Aorta (tissue), 5 donors: Measurements from ENCODE around the gene LSM11. TPM values are rescaled to one million over a fixed set of nuclear protein-coding genes. Genes with fewer than 3 reads are reported as not detected.
"Not testable (repeated sequence)": the region's sequence is repeated elsewhere in the genome, so short reads cannot be mapped to it uniquely, and the experiment has no call there.

Experiments
- ATAC-seq: fragments of 200-7000 bp; cut with Tn5 transposase; one replicate; pipeline ENCODE4 v1.9.1; 2022; ENCODE audit warnings: moderate library complexity; ENCODE audit not compliant: low FRiP score
- DNase-seq, 2 donors: peaks; one replicate each; pipeline ENCODE4 v3.0.0-alpha.2; 2020
- H3K27ac ChIP-seq, 2 donors: one replicate each; pipeline ENCODE4 v1.5.1; 2013; ENCODE audit warnings: low read length in 2 of 2, mild to moderate bottlenecking in 2 of 2, moderate library complexity in 2 of 2, control low read depth in 1 of 2, inconsistent platforms in 1 of 2, low read depth in 1 of 2
- H3K27me3 ChIP-seq, 2 donors: one replicate each; pipeline ENCODE4 v1.6.1; 2013; ENCODE audit warnings: control low read depth in 1 of 2, low read length in 1 of 2, mild to moderate bottlenecking in 1 of 2, moderate library complexity in 1 of 2; ENCODE audit not compliant: insufficient read depth in 2 of 2, control insufficient read depth in 1 of 2
- H3K36me3 ChIP-seq, 2 donors: one replicate each; pipeline ENCODE4 v1.6.1; 2013; ENCODE audit warnings: control low read depth in 1 of 2, low read length in 1 of 2, mild to moderate bottlenecking in 1 of 2; ENCODE audit not compliant: insufficient read depth in 2 of 2, control insufficient read depth in 1 of 2
- H3K4me1 ChIP-seq, 2 donors: one replicate each; pipeline ENCODE4 v1.6.1; 2013; ENCODE audit warnings: low read length in 2 of 2, control low read depth in 1 of 2, mild to moderate bottlenecking in 1 of 2, moderate library complexity in 1 of 2; ENCODE audit not compliant: insufficient read depth in 2 of 2, control insufficient read depth in 1 of 2
- H3K4me3 ChIP-seq, 2 donors: one replicate each; pipeline ENCODE4 v1.5.1; 2013; ENCODE audit warnings: low read length in 2 of 2, control low read depth in 1 of 2, mild to moderate bottlenecking in 1 of 2
- H3K9me3 ChIP-seq: one replicate; pipeline ENCODE4 v1.6.1; 2013; ENCODE audit warnings: mild to moderate bottlenecking, low read length; ENCODE audit not compliant: control insufficient read depth
- WGBS, 2 donors: extraction: QIAGEN DNeasy Blood & Tissue Kit; methylation state at CpG; one replicate each; pipeline ENCODE4 v1.1.7; 2013; 5-methylcytosine and 5-hydroxymethylcytosine counted together
- intact Hi-C, 2 donors: fragments of 100-400 bp; cut with DNase I; formaldehyde crosslinking; loops; one replicate each; pipeline versions ENCODE4 v1.14.2 to v1.15.0; 2022
- polyA plus RNA-seq, 2 donors: library from polyadenylated mRNA; stranded (reverse); fragments of 200-250 nt; gene quantifications; one replicate each; pipeline ENCODE4 v1.2.3, GENCODE V29; 2013
- total RNA-seq, 2 donors: library from RNA; stranded (reverse); fragmentation: NEBNext Ultra II Directional; extraction: Animal tissue kit (Norgen Biotek cat#: 25700); gene quantifications; one replicate each; pipeline ENCODE4 v1.2.1, GENCODE V29; 2021
- donor health status: healthy with polysubstance abuse.
- donor health status: Bipolar disorder and iron deficiency.
- donor health status: DM: no; HTN: no; CAD: no.
- donor health status: DM: no; HTN: no; CAD: no.
- donor health status: DM: yes; HTN: yes; CAD: no.

LSM11 gene
- total and polyA plus RNA-seq, 4 donors: 1.9 to 5.9 (median 4.0) TPM

- Histone ChIP-seq H3K27ac (no peak overlapping the region), H3K36me3 (no peaks in the 10 kb centered on the region), H3K4me1 (no peaks in the 10 kb centered on the region), H3K9me3 (no peaks in the 10 kb centered on the region), H3K4me3 (no peak overlapping the region), H3K27me3 (no peaks in the 10 kb centered on the region)
- ATAC-seq (no peak), DNase-seq (no peak)
- 2 to 5% methylated on average over 2 of the region's 2 CpGs for WGBS, 2 donors
- intact Hi-C loops: loop anchor here in 1 of 2 donors (10.0 kb wide), 2 partner anchors 196 to 386 kb away; no protein-coding TSS in a partner anchor
Observed at GRCh38 chr5:157710882-157711281, 32.6 kb upstream of the LSM11 start.

- Histone ChIP-seq H3K36me3 (no peaks in the 10 kb centered on the region), H3K9me3 (no peaks in the 10 kb centered on the region), H3K27ac (no peak overlapping the region), H3K4me3 (no peak overlapping the region), H3K27me3 (no peaks in the 10 kb centered on the region), H3K4me1 (no peaks in the 10 kb centered on the region)
- WGBS, 2 donors: 87 to 90% methylated on average over 4 of the region's 4 CpGs
- intact Hi-C loops: loop anchor here in 1 of 2 donors (10.0 kb wide), 2 partner anchors 199 to 389 kb away; no protein-coding TSS in a partner anchor
- no peak for DNase-seq
- ATAC-seq: no peak
Observed at GRCh38 chr5:157713830-157714595, 29.5 kb upstream of the LSM11 start.

DNA sequence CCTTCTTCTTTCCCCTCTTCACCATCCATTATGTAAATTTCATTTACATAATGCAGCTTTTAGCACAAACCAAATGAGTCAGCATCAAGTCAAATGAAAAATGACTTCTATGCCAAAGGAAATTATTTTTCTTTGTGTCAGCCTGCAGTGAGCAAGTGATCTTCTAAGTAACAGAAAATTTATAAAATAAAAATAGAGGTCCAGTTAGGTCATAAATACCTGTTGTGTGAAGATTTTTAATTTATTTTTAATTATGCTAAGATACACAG is 29.0 kb upstream of the LSM11 start:
- Histone ChIP-seq H3K27ac (no peak overlapping the region), H3K9me3 (no peaks in the 10 kb centered on the region), H3K36me3 (no peaks in the 10 kb centered on the region), H3K4me1 (no peaks in the 10 kb centered on the region), H3K4me3 (no peak overlapping the region), H3K27me3 (no peaks in the 10 kb centered on the region)
- no peak for ATAC-seq
- DNase-seq: no peak
- intact Hi-C loops: loop anchor here in 1 of 2 donors (10.0 kb wide), 2 partner anchors 200 to 390 kb away; no protein-coding TSS in a partner anchor

DNA sequence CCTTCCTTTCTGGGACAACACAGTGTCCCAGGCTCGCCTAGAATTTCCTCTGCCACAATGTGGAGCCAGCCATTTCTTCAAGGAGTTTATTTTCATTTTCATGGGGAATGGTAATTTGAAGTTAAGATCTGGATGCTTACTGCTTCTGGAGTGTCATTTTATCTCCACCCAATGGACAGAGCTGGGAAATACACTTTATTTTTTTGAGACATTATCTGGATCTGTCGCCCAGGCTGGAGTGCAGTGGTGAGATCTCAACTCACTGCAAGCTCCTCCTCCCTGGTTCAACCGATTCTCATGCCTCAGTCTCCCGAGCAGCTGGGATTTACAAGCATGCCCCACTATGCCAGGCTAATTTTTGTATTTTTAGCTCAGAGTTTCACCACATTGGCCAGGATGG is 25.0 kb upstream of the LSM11 start:
- H3K9me3 ChIP-seq: no peaks in the 10 kb centered on the region
- DNase-seq: no peak
- H3K27me3 ChIP-seq: no peaks in the 10 kb centered on the region
- H3K4me3 ChIP-seq: no peak overlapping the region
- intact Hi-C loops: loop anchor here (5.0 to 10.0 kb wide), 4 partner anchors 204 to 394 kb away; no protein-coding TSS in a partner anchor
- H3K27ac ChIP-seq: no peak overlapping the region
- 0 to 2% methylated on average over 4 of the region's 4 CpGs for WGBS, 2 donors
- no peaks in the 10 kb centered on the region for H3K36me3 ChIP-seq
- peak; percentile 89 for ATAC-seq
- H3K4me1 ChIP-seq: no peaks in the 10 kb centered on the region

DNA sequence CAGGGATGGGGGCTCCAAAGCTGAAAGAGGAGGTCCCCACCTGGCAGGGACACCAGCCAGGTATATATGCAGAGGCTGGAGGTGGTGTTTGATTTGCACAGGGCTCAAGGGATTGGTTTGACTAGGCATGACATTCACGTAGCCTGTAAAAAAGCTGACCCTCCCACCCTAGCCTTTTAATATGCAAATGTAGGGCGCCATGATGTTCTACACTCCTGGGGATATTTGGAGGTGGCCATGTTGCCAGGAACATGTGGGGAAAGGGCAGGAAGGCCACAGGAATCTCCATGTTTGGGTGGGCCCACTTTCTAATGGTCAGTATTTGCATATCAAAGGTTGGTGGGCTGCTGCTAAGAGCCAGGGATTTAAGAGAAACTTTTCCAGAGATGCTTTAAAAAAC is 24.3 kb upstream of the LSM11 start:
- 89 to 95% methylated on average over 2 of the region's 2 CpGs for WGBS, 2 donors
- no peak for ATAC-seq
- no peaks in the 10 kb centered on the region for H3K9me3 ChIP-seq
- no peak overlapping the region for H3K27ac ChIP-seq
- H3K4me1 ChIP-seq: no peaks in the 10 kb centered on the region
- H3K36me3 ChIP-seq: no peaks in the 10 kb centered on the region
- no peaks in the 10 kb centered on the region for H3K27me3 ChIP-seq
- intact Hi-C loops: loop anchor here (5.0 to 10.0 kb wide), 4 partner anchors 204 to 394 kb away; no protein-coding TSS in a partner anchor
- no peak for DNase-seq
- no peak overlapping the region for H3K4me3 ChIP-seq

- Histone ChIP-seq H3K27ac (no peak overlapping the region), H3K4me3 (no peak overlapping the region), H3K9me3 (no peaks in the 10 kb centered on the region), H3K4me1 (no peaks in the 10 kb centered on the region), H3K36me3 (no peaks in the 10 kb centered on the region), H3K27me3 (no peaks in the 10 kb centered on the region)
- no peak for DNase-seq
- intact Hi-C loops: no loop called here
- no peak for ATAC-seq
- WGBS, 2 donors: 83 to 88% methylated on average over 6 of the region's 6 CpGs
Observed at GRCh38 chr5:157721159-157721558, 22.4 kb upstream of the LSM11 start.

DNA sequence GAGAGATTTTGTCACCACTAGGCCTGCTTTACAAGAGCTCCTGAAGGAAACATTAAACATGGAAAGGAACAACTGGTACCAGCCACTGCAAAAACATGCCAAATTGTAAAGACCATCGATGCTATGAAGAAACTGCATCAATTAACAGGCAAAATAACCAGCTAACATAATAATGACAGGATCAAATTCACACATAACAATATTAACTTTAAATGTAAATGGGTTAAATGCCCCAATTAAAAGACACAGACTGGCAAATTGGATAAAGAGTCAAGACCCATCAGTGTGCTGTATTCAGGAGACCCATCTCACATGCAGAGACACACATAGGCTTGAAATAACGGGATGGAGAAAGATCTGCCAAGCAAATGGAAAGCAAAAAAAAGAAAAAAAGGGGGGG is 20.6 kb upstream of the LSM11 start:
- ATAC-seq, intact Hi-C loops, H3K27ac ChIP-seq, H3K4me1 ChIP-seq, H3K9me3 ChIP-seq, H3K36me3 ChIP-seq, H3K4me3 ChIP-seq, DNase-seq, H3K27me3 ChIP-seq: not testable (repeated sequence)
- 84 to 87% methylated on average over 2 of the region's 2 CpGs for WGBS, 2 donors

- H3K27me3 ChIP-seq, H3K4me3 ChIP-seq, ATAC-seq, H3K9me3 ChIP-seq, H3K4me1 ChIP-seq, H3K36me3 ChIP-seq, DNase-seq, intact Hi-C loops, H3K27ac ChIP-seq: not testable (repeated sequence)
- 94 to 95% methylated on average over 2 of the region's 2 CpGs for WGBS, 2 donors
Observed at GRCh38 chr5:157726607-157727006, 16.9 kb upstream of the LSM11 start.

- intact Hi-C loops, H3K9me3 ChIP-seq, H3K4me3 ChIP-seq, DNase-seq, ATAC-seq, H3K27ac ChIP-seq, H3K4me1 ChIP-seq, H3K36me3 ChIP-seq, H3K27me3 ChIP-seq: not testable (repeated sequence)
- WGBS, 2 donors: 91 to 100% methylated on average over 1 of the region's 1 CpG
Observed at GRCh38 chr5:157727858-157728257, 15.7 kb upstream of the LSM11 start.
